SU-DHL-6 (cell line): Measurements from ENCODE around the gene SRPK3.

Experiments used
- H2AFZ ChIP-seq: fragments of 200-600 bp; sonication (generic); 2 replicates; pipeline ENCODE4 v1.6.1; 2014; ENCODE audit warnings: low read depth, mild to moderate bottlenecking, moderate library complexity, mixed read lengths, antibody characterized with exemption, low read length; ENCODE audit not compliant: severe bottlenecking
- H3F3A ChIP-seq: fragments of 200-600 bp; shearing (Covaris generic); 2 replicates; pipeline ENCODE4 v1.6.0; 2016; ENCODE audit warnings: antibody characterized with exemption, mild to moderate bottlenecking; ENCODE audit not compliant: insufficient read depth
- H3K27ac ChIP-seq: fragments of 200-600 bp; sonication (generic); 2 replicates; pipeline ENCODE4 v1.5.1; 2016; ENCODE audit warnings: low read depth, mild to moderate bottlenecking, low read length, moderate library complexity, mixed read lengths
- H3K27me3 ChIP-seq: fragments of 200-600 bp; sonication (generic), shearing (Covaris generic); 2 replicates; pipeline ENCODE4 v1.6.0; 2014; ENCODE audit warnings: mild to moderate bottlenecking, low read length
- H3K36me3 ChIP-seq: fragments of 200-600 bp; sonication (generic); 2 replicates; pipeline ENCODE4 v1.6.1; 2014; ENCODE audit warnings: mild to moderate bottlenecking, low read length, mixed read lengths
- H3K4me2 ChIP-seq: fragments of 300-600, 200-600 bp; shearing (Covaris generic), sonication (generic); 2 replicates; pipeline ENCODE4 v1.6.0; 2014; ENCODE audit warnings: low read length, low read depth, mild to moderate bottlenecking; ENCODE audit not compliant: poor library complexity, severe bottlenecking
- H3K4me3 ChIP-seq: fragments of 200-600 bp; sonication (generic); 2 replicates; pipeline ENCODE4 v1.5.1; 2014; ENCODE audit warnings: antibody characterized with exemption, low read length, mild to moderate bottlenecking, mixed read lengths; ENCODE audit not compliant: insufficient read depth, poor library complexity, severe bottlenecking
- H3K79me2 ChIP-seq: fragments of 200-600 bp; sonication (generic); 2 replicates; pipeline ENCODE4 v1.6.1; 2014; ENCODE audit warnings: mild to moderate bottlenecking, low read length, moderate library complexity; ENCODE audit not compliant: insufficient read depth
- H3K9ac ChIP-seq: fragments of 200-600 bp; sonication (generic); 2 replicates; pipeline ENCODE4 v1.7.0; 2014; ENCODE audit warnings: mild to moderate bottlenecking, low read length
- H3K9me2 ChIP-seq: fragments of 200-600 bp; sonication (generic); replicated peaks from 2 replicates; pipeline ENCODE4 v1.6.1; 2014; ENCODE audit warnings: low read length; ENCODE audit not compliant: insufficient read depth
- H3K9me3 ChIP-seq: fragments of 200-600 bp; sonication (generic); 2 replicates; pipeline ENCODE4 v1.6.1; 2014; ENCODE audit warnings: low read length, mixed read lengths; ENCODE audit not compliant: insufficient read depth
- H4K20me1 ChIP-seq: fragments of 200-600 bp; sonication (generic); 2 replicates; pipeline ENCODE4 v1.6.1; 2014; ENCODE audit warnings: low read depth, mild to moderate bottlenecking, antibody characterized with exemption, low read length, moderate library complexity, mixed read lengths
- CTCF ChIP-seq: fragments of 200-600 bp; sonication (generic); IDR thresholded peaks from one replicate; pipeline ENCODE4 v1.5.1; 2017; ENCODE audit warnings: antibody characterized with exemption, mild to moderate bottlenecking, low read length, moderate library complexity; ENCODE audit not compliant: insufficient read depth, poor library complexity, severe bottlenecking
- EZH2phosphoT487 ChIP-seq: fragments of 200-600 bp; sonication (generic), shearing (Covaris generic); conservative IDR thresholded peaks from 2 replicates; pipeline ENCODE4 v1.6.1; 2018; ENCODE audit warnings: mild to moderate bottlenecking, antibody characterized with exemption, low read length, moderate library complexity, mixed read lengths

The SRPK3 gene

GRCh38 chrX:153776120-153776599, 4.7 kb upstream of the SRPK3 start:
- Histone ChIP-seq H3F3A (no peaks in the 10 kb centered on the region), H2AFZ (no peak overlapping the region), H3K36me3 (no peaks in the 10 kb centered on the region), H3K79me2 (no peaks in the 10 kb centered on the region), H3K4me2 (no peak overlapping the region), H3K9ac (no peak overlapping the region), H3K9me2 (no peaks in the 10 kb centered on the region), H3K4me3 (no peak overlapping the region), H3K9me3 (no peaks in the 10 kb centered on the region), H4K20me1 (no peaks in the 10 kb centered on the region; the same call in 1 of the 2 replicates), H3K27ac (no peak overlapping the region), H3K27me3 (no peaks in the 10 kb centered on the region)
- TF ChIP-seq CTCF (no peak), EZH2phosphoT487 (no peak)

GRCh38 chrX:153776611-153777045, 4.2 kb upstream of the SRPK3 start:
- H3K9me2 ChIP-seq, result no peaks in the 10 kb centered on the region
- no peaks in the 10 kb centered on the region for H3K9me3 ChIP-seq
- H3F3A ChIP-seq, result no peaks in the 10 kb centered on the region
- no peaks in the 10 kb centered on the region for H3K27me3 ChIP-seq
- H2AFZ ChIP-seq, result no peak overlapping the region
- H3K36me3 ChIP-seq, result no peaks in the 10 kb centered on the region
- no peak for TF ChIP-seq EZH2phosphoT487
- TF ChIP-seq CTCF, result no peak
- H3K79me2 ChIP-seq, result no peaks in the 10 kb centered on the region
- H3K27ac ChIP-seq, result no peak overlapping the region
- no peaks in the 10 kb centered on the region; the same call in 1 of the 2 replicates for H4K20me1 ChIP-seq
- H3K9ac ChIP-seq, result no peak overlapping the region
- no peak overlapping the region for H3K4me2 ChIP-seq
- no peak overlapping the region for H3K4me3 ChIP-seq

- TF ChIP-seq CTCF (no peak), EZH2phosphoT487 (no peak)
- no peaks in the 10 kb centered on the region for H3F3A ChIP-seq
- no peak overlapping the region for H3K27ac ChIP-seq
These were observed 3.4 kb upstream of the SRPK3 start for GRCh38 chrX:153777261-153778090.

More at GRCh38 chrX:153777261-153778090, 3.4 kb upstream of the SRPK3 start:
- no peaks in the 10 kb centered on the region for H3K36me3 ChIP-seq
- H2AFZ ChIP-seq, result no peak overlapping the region
- H3K27me3 ChIP-seq, result no peaks in the 10 kb centered on the region
- no peaks in the 10 kb centered on the region for H3K79me2 ChIP-seq
- H3K4me3 ChIP-seq, result no peak overlapping the region
- no peaks in the 10 kb centered on the region; the same call in 1 of the 2 replicates for H4K20me1 ChIP-seq
- H3K9me2 ChIP-seq, result no peaks in the 10 kb centered on the region
- H3K4me2 ChIP-seq, result no peak overlapping the region
- H3K9me3 ChIP-seq, result no peaks in the 10 kb centered on the region
- no peak overlapping the region for H3K9ac ChIP-seq
